ENCODE measurements around the gene SKI.

DNA sequence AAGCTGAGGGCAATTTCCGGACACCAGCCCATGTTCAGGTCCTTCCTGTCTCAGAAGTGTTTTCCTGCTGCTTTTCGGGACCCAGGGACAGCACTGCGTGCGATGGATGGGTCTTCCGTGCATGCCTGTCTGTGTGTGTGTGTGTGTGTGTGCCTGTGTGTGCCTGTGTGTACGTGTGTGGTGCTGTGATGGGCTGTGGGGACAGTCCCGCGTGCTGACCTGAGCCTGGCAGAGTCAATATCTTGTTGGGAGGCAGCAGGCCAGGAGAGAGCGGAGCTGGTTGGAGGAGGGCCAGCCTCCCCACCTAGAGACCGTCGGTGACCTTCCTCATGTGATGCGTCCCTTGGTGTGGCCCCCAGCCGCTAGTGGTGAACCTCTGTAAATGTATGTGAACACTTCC, 13.7 kb downstream of the SKI start:
- TF ChIP-seq, protein P1, sequence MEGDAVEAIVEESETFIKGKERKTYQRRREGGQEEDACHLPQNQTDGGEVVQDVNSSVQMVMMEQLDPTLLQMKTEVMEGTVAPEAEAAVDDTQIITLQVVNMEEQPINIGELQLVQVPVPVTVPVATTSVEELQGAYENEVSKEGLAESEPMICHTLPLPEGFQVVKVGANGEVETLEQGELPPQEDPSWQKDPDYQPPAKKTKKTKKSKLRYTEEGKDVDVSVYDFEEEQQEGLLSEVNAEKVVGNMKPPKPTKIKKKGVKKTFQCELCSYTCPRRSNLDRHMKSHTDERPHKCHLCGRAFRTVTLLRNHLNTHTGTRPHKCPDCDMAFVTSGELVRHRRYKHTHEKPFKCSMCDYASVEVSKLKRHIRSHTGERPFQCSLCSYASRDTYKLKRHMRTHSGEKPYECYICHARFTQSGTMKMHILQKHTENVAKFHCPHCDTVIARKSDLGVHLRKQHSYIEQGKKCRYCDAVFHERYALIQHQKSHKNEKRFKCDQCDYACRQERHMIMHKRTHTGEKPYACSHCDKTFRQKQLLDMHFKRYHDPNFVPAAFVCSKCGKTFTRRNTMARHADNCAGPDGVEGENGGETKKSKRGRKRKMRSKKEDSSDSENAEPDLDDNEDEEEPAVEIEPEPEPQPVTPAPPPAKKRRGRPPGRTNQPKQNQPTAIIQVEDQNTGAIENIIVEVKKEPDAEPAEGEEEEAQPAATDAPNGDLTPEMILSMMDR (conservative IDR thresholded peaks at IDR 0.05; ENCODE audit: low read depth, low read length) = no peak
- no peak for TF ChIP-seq EZH2 (IDR thresholded peaks at IDR 0.05; ENCODE audit: low read length, unreplicated experiment)
